ENCODE results near the gene CTBS. TPM values are rescaled to one million over a fixed set of nuclear protein-coding genes. Genes with fewer than 3 reads are reported as not detected.

CTBS gene
- polyA plus RNA-seq, 2 of the 4 experiments (the other 2 are of a cell fraction), result 6.7 to 25.3 TPM

DNA sequence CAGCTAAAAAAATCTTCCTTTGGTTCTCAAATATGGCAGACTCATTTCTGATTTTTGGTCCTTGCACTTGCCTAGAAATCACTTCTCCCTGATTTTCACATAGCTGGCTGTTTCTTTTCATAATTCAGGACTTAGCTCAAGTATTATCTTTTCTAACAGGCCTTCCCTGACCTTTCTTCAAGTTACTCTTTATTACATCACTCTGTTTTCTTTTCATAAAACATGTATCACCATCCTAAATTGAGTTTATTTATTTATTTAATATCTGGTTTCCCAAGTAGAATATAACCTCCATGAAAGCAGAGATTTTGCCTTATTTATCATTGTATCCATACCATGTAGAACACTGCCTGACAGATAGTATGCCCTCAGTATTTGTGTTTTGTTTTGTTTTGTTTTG, 49.6 kb downstream of the CTBS start:
- no peak overlapping the region for H3K27ac ChIP-seq
- no peak overlapping the region for H3K4me3 ChIP-seq
- no peak for DNase-seq (ENCODE audit: low read depth in 1 of 2, low spot score in 1 of 2)
- no peak for TF ChIP-seq HDAC2 (IDR thresholded peaks at IDR 0.05)
- TF ChIP-seq, protein P1, sequence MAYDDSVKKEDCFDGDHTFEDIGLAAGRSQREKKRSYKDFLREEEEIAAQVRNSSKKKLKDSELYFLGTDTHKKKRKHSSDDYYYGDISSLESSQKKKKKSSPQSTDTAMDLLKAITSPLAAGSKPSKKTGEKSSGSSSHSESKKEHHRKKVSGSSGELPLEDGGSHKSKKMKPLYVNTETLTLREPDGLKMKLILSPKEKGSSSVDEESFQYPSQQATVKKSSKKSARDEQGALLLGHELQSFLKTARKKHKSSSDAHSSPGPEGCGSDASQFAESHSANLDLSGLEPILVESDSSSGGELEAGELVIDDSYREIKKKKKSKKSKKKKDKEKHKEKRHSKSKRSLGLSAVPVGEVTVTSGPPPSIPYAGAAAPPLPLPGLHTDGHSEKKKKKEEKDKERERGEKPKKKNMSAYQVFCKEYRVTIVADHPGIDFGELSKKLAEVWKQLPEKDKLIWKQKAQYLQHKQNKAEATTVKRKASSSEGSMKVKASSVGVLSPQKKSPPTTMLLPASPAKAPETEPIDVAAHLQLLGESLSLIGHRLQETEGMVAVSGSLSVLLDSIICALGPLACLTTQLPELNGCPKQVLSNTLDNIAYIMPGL (CRISPR knock-in tag; IDR thresholded peaks at IDR 0.05; ENCODE audit: borderline replicate concordance), result no peak
- ATAC-seq, result no peak
- CTCF ChIA-PET, result no interaction called here
- no peaks in the 10 kb centered on the region for H3K9me3 ChIP-seq
- H3K4me1 ChIP-seq, result no peaks in the 10 kb centered on the region
- POLR2A ChIA-PET, result no interaction called here
- FAIRE-seq, result no peak
- no peak overlapping the region for H3K4me2 ChIP-seq

DNA sequence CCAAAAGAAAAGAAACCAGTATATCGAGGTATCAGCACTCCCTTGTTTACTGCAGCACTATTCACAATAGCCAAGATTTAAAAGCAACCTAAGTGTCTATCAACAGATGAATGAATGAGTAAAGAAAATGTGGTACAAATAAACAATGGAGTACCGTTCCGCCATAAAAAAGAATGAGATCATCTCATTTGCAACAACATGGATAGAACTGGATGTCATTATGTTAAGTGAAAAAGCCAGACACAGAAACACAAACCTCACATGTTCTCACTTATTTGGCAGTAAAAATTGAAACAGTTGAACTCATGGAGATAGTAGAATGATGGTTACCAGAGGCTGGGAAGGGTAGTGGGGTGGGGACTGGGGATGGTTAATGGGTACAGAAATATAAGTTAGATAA, 63.6 kb downstream of the CTBS start:
- FAIRE-seq (no peak), ATAC-seq (no peak), DNase-seq (ENCODE audit: low read depth in 1 of 2, low spot score in 1 of 2) (no peak)
- ChIA-PET POLR2A (no interaction called here), CTCF (no interaction called here)
- H3K4me1 ChIP-seq, result peaks cover 7% of the 10 kb centered on the region; the same call in 1 of the 3 replicates
- 0 out of 3 replicates have a peak, but pooled peaks cover 4% of the 10 kb centered on the region for H3K9me3 ChIP-seq
- 92% methylated on average over 3 of the region's 3 CpGs for WGBS (ENCODE audit: missing lambda C conversion rate)
- no peak for TF ChIP-seq HOXA7 (CRISPR knock-in tag; IDR thresholded peaks at IDR 0.05)
- TF ChIP-seq RCOR1 (IDR thresholded peaks at IDR 0.05; ENCODE audit: low read depth, low read length), result no peak
- TF ChIP-seq, protein P2, sequence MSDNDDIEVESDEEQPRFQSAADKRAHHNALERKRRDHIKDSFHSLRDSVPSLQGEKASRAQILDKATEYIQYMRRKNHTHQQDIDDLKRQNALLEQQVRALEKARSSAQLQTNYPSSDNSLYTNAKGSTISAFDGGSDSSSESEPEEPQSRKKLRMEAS (IDR thresholded peaks at IDR 0.05), result no peak
- no peak for TF ChIP-seq ESRRA (IDR thresholded peaks at IDR 0.05; ENCODE audit: borderline replicate concordance, low read length)
- TF ChIP-seq CHD2 (IDR thresholded peaks at IDR 0.05; ENCODE audit: low read length, partially characterized antibody), result no peak
- TF ChIP-seq, protein P3, sequence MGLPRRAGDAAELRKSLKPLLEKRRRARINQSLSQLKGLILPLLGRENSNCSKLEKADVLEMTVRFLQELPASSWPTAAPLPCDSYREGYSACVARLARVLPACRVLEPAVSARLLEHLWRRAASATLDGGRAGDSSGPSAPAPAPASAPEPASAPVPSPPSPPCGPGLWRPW (IDR thresholded peaks at IDR 0.05), result no peak
- TF ChIP-seq MAZ (IDR thresholded peaks at IDR 0.05; ENCODE audit: borderline replicate concordance, low read depth, low read length), result no peak
- TF ChIP-seq, protein P4, sequence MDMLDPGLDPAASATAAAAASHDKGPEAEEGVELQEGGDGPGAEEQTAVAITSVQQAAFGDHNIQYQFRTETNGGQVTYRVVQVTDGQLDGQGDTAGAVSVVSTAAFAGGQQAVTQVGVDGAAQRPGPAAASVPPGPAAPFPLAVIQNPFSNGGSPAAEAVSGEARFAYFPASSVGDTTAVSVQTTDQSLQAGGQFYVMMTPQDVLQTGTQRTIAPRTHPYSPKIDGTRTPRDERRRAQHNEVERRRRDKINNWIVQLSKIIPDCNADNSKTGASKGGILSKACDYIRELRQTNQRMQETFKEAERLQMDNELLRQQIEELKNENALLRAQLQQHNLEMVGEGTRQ (IDR thresholded peaks at IDR 0.05), result no peak
- TF ChIP-seq, protein P1 (CRISPR knock-in tag; IDR thresholded peaks at IDR 0.05; ENCODE audit: borderline replicate concordance), result no peak
- no peak for TF ChIP-seq TP53 (CRISPR knock-in tag; IDR thresholded peaks at IDR 0.05)
- TF ChIP-seq RARB (CRISPR knock-in tag; IDR thresholded peaks at IDR 0.05), result no peak
- TF ChIP-seq RNF2 (IDR thresholded peaks at IDR 0.05; ENCODE audit: borderline replicate concordance, low read depth), result no peak
- no peak for TF ChIP-seq ZFP36 (IDR thresholded peaks at IDR 0.05; ENCODE audit: borderline replicate concordance, partially characterized antibody)
- no peak for TF ChIP-seq NFE2L2 (conservative IDR thresholded peaks at IDR 0.05; ENCODE audit: low read length)
- no peak for TF ChIP-seq CHD4 (IDR thresholded peaks at IDR 0.05; ENCODE audit: borderline replicate concordance)
- TF ChIP-seq, protein P5, sequence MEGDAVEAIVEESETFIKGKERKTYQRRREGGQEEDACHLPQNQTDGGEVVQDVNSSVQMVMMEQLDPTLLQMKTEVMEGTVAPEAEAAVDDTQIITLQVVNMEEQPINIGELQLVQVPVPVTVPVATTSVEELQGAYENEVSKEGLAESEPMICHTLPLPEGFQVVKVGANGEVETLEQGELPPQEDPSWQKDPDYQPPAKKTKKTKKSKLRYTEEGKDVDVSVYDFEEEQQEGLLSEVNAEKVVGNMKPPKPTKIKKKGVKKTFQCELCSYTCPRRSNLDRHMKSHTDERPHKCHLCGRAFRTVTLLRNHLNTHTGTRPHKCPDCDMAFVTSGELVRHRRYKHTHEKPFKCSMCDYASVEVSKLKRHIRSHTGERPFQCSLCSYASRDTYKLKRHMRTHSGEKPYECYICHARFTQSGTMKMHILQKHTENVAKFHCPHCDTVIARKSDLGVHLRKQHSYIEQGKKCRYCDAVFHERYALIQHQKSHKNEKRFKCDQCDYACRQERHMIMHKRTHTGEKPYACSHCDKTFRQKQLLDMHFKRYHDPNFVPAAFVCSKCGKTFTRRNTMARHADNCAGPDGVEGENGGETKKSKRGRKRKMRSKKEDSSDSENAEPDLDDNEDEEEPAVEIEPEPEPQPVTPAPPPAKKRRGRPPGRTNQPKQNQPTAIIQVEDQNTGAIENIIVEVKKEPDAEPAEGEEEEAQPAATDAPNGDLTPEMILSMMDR (IDR thresholded peaks at IDR 0.05), result no peak
- TF ChIP-seq POLR2A (IDR thresholded peaks at IDR 0.05; ENCODE audit: low read length), result no peak
- no peak overlapping the region for H3K4me3 ChIP-seq
- no peak overlapping the region for H3K27ac ChIP-seq
- H3K4me2 ChIP-seq, result no peak overlapping the region

All from A549 (cell line).